NCI-H128 (cell line): ENCODE data around the gene STPG3.
A peak's percentile ranks its signal among the peaks of the same experiment; 100 is the strongest.

Source experiments
- DNase-seq: peaks from one replicate; lab custom pipeline; 2025; ENCODE audit not compliant: unreplicated experiment; lab: John Stamatoyannopoulos, UW

The STPG3 gene

DNA sequence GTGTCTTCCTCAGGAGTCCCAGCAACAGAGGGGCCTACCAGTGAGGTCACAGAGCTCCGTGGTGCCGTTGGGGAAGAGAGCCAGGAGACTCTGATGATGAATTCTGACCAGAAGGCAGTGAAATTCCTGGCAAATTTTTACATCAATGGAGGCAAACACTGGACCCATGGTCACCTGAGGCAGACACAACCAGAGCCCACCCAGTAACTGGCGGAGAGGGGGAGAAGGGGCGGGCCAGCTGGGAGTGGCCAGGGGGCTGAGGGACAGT, at the start of gene STPG3:
Gene STPG3 (plus strand): TSS at position 93 of the 268 bp plus-strand sequence. CDS start 1 bp downstream, at position 94.
- no peak for DNase-seq

DNA sequence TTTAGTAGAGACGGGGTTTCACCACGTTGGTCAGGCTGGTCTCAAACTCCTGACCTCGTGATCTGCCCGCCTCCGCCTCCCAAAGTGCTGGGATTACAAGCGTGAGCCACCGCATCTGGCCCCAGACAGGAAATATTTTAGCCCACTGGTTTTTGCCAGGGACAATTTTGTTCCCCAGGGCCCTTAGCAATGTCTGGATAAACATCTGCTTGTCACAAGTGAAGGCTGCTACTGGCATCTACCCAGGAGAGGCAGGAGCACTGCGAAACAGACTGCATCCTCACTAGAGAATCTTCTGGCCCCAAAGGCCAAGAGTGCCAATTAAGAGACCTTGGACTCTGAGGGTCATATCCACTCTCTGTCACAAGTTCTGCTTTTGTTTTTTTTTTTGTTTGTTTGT, 48.1 kb upstream of the STPG3 start:
- no peak for DNase-seq

DNA sequence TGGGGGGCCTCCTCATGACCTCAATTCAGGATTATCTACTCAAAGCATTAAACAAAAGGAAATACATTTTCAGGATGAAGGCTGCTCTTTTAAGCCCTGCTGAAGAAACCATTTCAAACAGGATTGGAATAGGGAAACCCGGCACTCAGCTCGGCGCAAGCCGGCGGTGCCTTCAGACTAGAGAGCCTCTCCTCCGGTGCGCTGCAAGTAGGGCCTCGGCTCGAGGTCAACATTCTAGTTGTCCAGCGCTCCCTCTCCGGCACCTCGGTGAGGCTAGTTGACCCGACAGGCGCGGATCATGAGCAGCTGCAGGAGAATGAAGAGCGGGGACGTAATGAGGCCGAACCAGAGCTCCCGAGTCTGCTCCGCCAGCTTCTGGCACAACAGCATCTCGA, 46.4 kb upstream of the STPG3 start:
- DNase-seq, result no peak

DNA sequence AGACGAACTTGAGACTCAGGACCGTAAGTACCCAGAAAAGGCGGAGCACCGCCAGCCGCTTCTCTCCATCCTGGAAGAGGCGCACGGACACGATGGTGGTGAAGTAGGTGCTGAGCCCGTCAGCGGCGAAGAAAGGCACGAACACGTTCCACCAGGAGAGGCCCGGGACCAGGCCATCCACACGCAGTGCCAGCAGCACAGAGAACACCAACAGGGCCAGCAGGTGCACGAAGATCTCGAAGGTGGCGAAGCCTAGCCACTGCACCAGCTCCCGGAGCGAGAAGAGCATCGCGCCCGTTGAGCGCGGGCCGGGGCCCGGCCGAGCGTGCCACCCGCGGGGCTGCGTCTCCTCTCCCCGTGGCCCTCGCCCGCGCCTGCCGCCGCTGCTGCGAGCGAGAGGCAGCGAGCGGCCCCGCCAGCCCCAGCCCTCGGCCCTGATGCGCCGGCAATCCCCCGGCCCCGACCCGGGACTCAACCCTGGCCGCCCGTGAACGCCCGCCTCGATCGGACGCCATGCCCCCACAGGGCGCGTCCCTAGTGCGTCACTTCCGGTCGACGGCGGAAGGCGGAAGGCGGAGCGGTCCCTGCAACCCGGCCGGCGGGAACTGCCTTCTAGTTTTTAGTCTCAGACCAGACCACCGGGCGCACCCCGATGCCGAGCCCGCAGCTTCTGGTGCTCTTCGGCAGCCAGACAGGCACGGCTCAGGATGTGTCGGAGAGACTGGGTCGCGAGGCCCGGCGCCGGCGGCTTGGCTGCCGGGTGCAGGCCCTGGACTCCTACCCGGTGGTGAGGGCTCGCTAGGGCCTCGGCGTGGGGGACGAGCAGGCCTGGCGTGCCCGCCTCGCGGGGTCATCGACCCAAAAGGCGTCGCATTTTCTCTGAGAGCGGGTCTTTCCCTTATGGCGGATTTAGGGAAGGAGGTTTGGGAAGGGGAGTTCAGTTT, 45.7 kb upstream of the STPG3 start, which contains the start of the genes NDOR1 and TMEM203:
Gene NDOR1 (plus strand): TSS at position 575 of the 944 bp plus-strand sequence. CDS start 78 bp downstream, at position 653.
Gene TMEM203 (minus strand): TSS at position 523 of the 944 bp plus-strand sequence. CDS start 234 bp downstream, at position 289.
- DNase-seq, result peak; percentile 36

DNA sequence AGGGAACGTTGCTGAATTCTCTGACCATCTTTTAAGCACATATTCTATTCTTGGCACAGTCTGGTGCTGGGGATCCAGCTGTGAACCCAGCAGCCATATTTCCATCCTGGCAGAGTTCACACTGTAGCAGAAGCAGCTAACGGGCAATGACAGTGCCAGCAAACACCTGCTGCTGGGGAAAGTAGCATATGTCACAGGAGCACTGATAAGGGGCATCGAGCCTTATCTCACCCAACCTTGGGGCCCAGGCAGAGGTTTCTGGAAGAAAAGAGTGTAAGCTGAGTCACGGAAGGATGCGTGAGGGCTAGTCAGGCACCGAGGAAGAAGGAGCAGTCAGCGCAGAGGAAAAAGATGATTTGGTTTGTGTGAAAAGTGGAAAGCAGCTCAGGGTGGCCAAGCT, 44.5 kb upstream of the STPG3 start:
- DNase-seq, result no peak

DNA sequence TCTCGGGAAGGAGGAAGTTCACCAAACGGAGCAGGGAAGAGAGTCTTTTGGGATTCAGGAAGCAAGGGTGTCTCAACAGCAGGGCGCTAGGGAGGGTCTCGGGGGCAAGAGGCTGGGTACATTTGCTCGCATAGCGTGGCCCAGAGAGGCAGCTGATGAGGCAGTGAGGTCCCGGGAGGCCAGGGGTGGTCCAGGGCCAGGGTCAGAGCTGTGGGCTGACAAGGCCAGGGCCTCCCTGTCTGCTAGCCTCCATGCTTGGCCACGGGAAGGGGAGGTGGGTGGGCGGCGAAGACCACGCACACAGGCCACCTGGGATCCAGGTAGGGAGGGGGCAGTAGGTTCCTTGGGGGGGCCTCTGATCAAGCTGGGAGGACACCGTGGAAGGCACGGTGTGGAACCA, 39.6 kb upstream of the STPG3 start:
- no peak for DNase-seq

DNA sequence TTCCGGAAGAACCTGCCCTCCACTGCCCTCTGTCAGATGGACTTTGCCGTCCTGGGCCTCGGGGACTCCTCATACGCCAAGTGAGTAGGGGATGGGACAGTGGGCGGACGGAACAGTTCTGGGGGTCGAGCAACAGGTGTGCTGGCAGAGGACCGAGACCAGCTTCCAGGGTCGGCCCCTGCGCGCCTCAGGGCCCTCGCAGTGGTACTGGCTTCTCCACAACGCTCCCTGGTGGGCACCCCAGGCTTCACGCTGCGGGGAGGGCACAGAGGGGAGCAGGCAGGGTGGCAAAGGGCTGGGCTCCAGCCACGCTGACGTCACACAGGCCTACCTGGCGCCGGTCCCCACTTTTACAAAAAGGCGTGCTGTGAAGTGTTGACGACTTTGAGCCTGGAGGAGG, 38.6 kb upstream of the STPG3 start:
- DNase-seq, result no peak

DNA sequence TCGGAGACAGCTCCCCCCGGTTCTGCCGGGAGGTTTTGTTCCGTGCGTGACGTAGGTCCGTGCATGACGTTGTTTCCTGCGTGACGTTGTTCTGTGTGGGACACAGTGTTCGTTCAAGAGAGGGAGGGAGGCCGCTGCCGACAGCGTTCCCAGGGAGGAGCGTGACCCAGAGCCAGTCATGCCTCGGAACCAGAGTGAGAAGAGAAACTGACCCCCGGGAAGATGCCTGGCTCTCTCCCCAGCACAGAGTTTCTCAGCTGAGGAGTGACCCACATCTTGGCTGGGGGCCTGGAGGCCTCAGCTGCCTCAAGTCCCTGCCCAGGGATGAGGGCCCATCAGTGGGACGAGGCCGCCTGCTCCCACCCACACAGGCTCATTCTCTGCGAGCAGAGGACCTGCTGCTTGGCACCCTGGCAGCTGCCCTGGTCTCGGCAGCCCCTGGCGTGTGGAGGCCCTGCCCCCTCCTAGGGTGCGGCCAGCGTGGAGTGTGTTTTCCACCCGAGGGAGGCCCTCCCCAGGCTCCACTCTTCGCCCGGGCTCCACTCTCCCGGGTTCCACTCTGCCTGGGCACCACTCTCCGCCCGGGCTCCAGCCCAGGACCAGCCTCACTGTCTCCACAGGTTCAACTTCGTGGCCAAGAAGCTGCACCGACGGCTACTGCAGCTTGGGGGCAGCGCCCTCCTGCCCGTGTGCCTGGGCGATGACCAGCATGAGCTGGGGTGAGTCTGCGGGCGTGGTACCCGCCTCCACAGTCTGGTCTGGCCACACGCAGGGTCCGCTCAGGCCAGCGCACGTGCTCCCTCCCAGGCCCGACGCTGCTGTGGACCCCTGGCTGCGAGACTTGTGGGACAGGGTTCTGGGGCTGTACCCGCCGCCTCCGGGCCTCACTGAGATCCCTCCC, 37.7 kb upstream of the STPG3 start:
- no peak for DNase-seq

DNA sequence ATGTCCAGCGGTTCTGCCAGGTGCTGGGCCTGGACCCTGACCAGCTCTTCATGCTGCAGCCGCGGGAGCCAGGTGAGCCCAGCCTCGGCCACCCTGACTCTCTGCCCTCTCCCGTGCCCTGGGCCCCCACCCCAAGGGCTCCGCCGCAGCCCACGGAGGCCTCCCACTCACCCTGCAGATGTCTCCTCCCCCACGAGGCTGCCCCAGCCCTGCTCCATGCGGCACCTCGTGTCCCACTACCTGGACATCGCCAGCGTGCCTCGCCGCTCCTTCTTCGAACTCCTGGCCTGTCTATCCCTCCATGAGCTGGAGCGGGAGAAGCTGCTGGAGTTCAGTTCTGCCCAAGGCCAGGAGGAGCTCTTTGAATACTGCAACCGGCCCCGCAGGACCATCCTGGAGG, 36.5 kb upstream of the STPG3 start:
- no peak for DNase-seq

DNA sequence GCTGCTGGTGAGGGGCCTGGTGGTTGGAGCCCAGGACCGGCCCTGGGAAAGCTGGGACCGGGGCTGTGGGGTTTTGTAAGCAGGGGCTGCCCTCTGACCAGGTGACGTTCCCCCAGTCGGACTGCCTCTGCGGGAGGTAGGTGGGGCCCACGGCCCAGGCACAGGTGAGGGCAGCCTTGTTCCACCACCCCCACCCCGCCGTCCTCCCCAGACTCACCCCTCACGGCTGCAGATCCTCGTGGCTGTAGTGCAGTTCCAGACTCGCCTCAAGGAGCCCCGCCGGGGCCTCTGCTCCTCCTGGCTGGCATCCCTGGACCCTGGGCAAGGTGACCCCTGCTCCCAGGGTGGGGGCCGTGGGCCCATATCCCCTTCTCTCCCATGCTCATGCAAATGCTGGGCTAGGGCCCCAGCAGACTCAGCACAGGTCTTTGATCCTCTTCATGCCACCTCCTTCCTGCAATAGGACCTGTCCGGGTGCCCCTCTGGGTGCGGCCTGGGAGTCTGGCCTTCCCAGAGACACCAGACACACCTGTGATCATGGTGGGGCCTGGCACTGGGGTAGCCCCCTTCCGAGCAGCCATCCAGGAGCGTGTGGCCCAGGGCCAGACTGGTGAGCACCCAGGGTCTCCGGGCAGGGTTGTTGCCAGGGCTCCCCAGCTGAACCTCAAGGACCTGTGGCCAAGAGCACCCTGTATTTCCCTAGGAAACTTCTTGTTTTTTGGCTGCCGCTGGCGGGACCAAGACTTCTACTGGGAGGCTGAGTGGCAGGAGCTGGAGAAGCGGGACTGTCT, 35.7 kb upstream of the STPG3 start:
- no peak for DNase-seq

DNA sequence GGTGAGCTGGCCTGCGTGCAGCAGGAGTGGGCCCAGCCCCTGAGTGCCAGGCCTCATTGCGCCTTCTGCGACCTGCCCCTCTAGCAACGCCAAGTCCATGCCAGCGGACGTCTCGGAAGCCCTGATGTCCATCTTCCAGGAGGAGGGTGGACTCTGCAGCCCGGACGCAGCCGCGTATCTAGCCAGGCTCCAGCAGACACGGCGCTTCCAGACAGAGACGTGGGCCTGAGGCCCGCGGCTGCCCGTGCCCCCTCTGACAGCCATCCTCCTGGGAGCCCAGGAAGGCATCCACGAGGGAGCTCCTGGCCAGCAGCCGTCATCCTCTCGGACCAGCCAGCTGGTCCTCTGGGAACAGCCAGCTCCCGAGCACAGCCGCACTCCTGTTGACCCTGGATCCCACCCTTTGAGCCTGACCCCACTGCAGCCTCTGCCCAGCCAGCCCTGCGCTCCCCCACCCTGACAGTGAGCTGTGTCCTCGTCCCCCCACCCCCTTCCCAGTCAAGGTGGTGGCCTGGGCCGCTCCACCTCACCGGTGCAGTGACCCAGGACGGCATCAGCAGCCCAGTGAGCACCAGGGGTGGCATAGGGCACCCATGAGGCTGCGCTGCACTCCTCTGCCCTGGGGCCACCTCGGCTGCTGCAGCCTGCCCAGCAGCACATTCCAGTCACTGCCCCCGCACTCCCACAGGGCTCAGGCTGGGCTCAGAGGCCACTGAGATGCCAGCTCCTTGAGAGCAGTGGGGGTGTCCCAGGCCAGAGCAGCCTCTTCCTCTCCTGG, 34.7 kb upstream of the STPG3 start:
- no peak for DNase-seq

DNA sequence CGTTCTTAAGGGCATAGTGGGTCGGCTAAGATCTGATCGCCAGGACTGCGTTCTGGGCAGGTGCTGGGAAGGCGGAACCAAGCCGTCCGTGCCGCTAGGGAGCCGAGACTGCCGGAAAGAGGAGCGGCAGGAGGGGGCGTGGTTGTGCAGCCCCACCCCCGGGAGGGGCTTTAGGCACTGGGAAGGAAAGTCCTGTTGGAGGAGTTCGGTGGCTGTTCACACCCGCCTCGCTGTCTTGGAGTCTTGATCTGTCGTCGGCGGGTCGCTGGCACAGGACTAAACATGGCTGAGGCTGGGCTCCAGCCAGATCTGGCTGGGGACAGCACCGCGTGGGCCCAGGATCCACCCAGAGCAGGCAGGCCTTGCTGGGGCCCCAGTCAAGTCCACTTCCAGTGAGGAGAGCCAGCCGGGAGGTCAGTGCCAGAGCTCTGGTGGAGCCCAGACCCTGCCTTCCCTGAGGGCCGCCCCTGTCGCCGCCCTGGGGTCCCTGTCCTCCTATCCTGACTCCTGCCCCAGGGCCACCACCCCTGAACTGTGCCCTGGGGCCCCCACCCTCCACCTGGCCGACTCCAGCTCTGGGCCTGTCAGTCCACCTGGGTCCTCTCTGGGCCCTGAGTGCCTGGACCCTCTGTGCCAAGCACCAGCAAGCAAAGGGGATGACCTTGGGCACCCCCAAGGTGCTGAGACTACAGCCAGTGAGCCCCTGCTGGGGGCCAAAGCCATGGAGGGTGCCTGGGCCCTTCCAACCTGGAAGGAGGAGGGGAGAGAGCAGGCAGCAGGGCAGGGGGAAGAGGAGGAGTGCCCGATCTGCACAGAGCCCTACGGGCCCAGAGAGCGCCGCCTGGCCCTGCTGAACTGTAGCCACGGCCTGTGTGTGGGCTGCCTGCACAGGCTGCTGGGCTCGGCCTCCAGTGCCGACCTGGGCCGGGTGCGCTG, 33.5 kb upstream of the STPG3 start:
- no peak for DNase-seq

DNA sequence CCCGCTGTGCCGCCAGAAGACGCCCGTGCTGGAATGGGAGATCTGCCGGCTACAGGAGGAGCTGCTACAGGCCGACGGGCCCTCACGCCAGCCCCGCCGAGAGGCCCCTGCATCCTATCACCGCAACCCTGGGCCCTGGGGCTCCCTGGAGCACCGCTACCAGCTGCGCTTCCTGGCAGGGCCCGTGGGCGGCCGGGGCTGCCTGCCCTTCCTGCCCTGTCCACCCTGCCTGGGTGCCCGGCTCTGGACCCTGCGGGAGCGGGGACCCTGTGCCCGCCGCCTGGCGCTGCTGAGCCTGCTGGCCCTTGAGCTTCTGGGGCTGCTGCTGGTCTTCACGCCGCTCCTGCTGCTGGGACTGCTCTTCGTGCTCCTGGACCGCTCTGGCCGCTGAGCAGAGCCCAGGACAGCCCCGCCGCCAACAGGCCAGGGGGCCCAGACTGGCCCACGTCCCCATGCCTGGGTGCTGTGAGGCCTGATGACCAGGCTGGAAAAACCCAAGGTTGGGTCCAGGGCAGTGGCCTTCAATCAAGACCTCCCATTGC, 32.8 kb upstream of the STPG3 start:
- DNase-seq, result no peak

DNA sequence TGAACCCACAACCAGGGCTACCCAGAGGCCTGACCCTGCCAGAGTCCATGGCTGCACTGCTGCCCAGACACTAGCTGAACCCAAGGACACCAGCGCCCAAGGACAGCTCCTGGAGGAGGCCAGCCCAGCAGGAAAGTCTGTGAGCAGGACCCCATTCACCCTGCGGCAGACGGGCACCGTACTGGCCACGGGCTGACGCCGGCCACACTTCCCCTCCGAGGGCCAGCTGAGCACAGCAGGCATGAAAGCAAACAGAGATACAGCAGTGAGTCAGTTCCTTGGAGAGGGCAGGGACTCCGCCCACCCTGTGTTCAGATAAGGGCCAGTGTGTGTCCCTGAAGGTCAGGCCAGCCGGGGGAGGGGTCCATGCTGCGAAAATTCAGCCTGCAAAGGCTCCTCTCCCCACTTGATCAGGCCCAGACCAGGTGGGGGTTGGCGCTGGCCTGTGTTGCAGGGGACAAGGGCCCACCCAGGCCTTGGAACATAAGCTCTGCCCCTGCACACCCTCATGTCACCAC, 32.3 kb upstream of the STPG3 start:
- no peak for DNase-seq

DNA sequence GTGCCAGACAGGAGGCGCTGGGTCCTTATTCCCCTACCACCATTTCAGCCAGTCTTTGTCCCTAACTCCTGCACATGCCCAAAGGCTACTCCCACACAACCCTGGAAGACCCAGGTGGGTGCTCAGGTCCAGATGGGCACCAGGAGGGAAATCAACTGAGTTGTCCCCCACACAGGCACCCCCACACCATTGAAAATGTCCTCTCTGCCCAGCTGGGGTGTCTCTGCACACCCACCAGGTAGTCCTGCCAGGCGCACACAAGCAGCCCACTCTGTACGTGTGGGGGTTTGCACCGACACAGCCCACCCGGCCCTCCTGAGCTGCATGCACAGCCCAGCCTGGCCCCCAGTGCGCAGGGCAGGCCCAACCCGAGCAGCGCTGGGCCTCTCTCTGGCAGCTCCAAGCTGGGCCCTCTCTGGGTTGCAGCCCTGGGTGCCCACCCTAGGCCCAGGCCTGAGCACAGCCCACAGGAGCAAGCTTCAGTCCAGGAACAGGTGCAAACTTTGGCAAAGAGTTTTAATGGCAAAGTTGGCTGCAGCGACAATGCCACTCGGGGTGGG, 31.2 kb upstream of the STPG3 start:
- DNase-seq, result no peak

DNA sequence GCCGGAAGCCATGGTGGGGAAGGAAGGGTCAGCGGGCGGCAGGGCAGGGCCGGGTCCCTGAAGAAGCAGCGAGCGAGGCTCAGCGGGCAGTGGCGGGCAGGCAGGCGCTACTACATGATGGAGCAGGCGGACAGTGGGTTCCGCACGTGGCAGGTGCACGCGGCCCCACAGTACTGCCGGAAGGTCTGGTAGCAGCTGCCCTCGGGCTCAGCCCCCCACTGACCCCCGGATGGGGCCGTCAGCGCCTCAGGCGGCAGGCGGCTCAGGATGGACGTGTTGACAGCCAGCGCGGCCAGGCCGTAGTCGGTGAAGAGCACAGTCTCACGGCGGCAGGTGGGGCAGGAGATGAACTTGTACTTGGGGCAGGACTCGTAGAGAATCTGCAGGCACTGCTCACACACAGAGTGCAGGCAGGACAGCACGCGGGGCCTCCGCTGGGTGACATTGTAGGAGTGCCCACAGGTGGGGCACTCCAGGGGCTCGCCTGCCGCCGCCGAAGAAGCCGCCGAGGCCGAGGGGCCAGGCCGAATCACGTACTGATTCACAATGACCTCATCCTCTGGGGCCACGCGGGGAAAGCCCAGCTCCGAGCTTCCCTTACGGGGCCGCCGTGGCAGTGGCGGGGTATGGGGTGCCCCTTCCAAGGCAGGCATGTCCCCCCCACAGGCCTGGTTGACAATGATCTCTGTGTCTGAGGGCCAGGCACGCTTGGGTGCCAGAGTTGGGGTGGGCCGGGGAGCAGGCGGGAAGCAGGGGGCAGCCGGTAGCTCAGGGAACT, 30.6 kb upstream of the STPG3 start:
- DNase-seq, result no peak

DNA sequence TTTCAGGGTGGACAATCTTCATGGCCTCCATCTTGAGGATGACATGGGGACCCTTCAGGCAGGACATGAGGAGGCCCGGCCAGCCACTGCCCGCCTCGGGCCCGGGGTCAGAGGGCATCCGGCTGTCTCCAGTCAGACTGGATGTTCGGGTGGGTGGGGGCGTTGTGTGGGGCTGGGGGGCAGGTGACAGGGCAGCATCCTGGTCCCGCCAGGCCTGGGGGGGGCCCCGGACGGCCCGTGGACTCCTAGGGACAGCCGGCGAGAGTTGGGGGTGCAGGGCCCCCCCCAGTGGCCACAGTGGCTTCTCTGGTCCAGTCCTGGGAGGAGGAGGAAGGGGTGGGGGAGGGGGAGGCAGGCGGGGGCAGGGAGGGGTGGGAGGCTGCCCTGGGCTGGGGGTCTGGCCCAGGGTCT, 30.0 kb upstream of the STPG3 start:
- DNase-seq, result no peak
